ENCODE measurements around the gene RALGPS2.

DNA sequence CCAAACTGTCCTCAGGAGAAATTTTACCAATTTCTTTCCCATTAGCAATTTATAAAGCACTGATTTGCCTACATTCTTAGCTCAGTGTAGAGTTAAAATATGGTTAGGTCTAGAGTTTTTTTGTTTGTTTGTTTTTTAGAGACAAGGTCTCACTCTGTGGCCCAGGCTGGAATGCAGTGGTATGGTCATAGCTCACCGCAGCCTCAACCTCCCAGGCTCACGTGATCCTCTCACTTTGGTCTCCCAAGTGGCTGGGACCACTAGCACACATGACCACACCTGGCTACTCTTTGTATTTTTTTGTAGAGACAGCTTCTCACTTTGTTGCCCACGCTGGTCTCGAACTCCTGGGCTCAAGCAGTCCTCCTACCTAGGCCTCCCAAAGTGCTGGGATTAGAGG, 10.6 kb upstream of the RALGPS2 start:
- no peak for TF ChIP-seq EZH2 (IDR thresholded peaks at IDR 0.05; ENCODE audit: low read depth, unreplicated experiment)
- TF ChIP-seq, protein P1, sequence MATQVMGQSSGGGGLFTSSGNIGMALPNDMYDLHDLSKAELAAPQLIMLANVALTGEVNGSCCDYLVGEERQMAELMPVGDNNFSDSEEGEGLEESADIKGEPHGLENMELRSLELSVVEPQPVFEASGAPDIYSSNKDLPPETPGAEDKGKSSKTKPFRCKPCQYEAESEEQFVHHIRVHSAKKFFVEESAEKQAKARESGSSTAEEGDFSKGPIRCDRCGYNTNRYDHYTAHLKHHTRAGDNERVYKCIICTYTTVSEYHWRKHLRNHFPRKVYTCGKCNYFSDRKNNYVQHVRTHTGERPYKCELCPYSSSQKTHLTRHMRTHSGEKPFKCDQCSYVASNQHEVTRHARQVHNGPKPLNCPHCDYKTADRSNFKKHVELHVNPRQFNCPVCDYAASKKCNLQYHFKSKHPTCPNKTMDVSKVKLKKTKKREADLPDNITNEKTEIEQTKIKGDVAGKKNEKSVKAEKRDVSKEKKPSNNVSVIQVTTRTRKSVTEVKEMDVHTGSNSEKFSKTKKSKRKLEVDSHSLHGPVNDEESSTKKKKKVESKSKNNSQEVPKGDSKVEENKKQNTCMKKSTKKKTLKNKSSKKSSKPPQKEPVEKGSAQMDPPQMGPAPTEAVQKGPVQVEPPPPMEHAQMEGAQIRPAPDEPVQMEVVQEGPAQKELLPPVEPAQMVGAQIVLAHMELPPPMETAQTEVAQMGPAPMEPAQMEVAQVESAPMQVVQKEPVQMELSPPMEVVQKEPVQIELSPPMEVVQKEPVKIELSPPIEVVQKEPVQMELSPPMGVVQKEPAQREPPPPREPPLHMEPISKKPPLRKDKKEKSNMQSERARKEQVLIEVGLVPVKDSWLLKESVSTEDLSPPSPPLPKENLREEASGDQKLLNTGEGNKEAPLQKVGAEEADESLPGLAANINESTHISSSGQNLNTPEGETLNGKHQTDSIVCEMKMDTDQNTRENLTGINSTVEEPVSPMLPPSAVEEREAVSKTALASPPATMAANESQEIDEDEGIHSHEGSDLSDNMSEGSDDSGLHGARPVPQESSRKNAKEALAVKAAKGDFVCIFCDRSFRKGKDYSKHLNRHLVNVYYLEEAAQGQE (IDR thresholded peaks at IDR 0.05; ENCODE audit: unreplicated experiment): no peak
- no peak for TF ChIP-seq ZNF331 (CRISPR knock-in tag; IDR thresholded peaks at IDR 0.05; ENCODE audit: low read depth)
- TF ChIP-seq, protein P2, sequence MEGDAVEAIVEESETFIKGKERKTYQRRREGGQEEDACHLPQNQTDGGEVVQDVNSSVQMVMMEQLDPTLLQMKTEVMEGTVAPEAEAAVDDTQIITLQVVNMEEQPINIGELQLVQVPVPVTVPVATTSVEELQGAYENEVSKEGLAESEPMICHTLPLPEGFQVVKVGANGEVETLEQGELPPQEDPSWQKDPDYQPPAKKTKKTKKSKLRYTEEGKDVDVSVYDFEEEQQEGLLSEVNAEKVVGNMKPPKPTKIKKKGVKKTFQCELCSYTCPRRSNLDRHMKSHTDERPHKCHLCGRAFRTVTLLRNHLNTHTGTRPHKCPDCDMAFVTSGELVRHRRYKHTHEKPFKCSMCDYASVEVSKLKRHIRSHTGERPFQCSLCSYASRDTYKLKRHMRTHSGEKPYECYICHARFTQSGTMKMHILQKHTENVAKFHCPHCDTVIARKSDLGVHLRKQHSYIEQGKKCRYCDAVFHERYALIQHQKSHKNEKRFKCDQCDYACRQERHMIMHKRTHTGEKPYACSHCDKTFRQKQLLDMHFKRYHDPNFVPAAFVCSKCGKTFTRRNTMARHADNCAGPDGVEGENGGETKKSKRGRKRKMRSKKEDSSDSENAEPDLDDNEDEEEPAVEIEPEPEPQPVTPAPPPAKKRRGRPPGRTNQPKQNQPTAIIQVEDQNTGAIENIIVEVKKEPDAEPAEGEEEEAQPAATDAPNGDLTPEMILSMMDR (conservative IDR thresholded peaks at IDR 0.05; ENCODE audit: low read depth in 2 of 2): no peak
- TF ChIP-seq CREB1 (CRISPR knock-in tag; IDR thresholded peaks at IDR 0.05; ENCODE audit: low read depth): no peak
- no peak for TF ChIP-seq POLR2AphosphoS5 (IDR thresholded peaks at IDR 0.05; ENCODE audit: low read depth)
- TF ChIP-seq, protein P3, sequence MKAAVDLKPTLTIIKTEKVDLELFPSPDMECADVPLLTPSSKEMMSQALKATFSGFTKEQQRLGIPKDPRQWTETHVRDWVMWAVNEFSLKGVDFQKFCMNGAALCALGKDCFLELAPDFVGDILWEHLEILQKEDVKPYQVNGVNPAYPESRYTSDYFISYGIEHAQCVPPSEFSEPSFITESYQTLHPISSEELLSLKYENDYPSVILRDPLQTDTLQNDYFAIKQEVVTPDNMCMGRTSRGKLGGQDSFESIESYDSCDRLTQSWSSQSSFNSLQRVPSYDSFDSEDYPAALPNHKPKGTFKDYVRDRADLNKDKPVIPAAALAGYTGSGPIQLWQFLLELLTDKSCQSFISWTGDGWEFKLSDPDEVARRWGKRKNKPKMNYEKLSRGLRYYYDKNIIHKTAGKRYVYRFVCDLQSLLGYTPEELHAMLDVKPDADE (IDR thresholded peaks at IDR 0.05): no peak
- TF ChIP-seq NANOG (IDR thresholded peaks at IDR 0.05; ENCODE audit: borderline replicate concordance): no peak
- TF ChIP-seq EZH2phosphoT487 (IDR thresholded peaks at IDR 0.05; ENCODE audit: unreplicated experiment): no peak
- TF ChIP-seq ZNF114 (CRISPR knock-in tag; IDR thresholded peaks at IDR 0.05): no peak
- TF ChIP-seq JUNB (IDR thresholded peaks at IDR 0.05; ENCODE audit: unreplicated experiment): no peak

Data from GM23338 (cell line).